GM21576 (cell line): Measurements from ENCODE around the gene UCN.
"Not testable (repeated sequence)": the region's sequence is repeated elsewhere in the genome, so short reads cannot be mapped to it uniquely, and the experiment has no call there.

Source experiments
- ATAC-seq: cut with Tn5 transposase; IDR thresholded peaks from one replicate; pipeline ENCODE4 v1.9.1; 2021; ENCODE audit warnings: mild to moderate bottlenecking, moderate library complexity; ENCODE audit not compliant: unreplicated experiment

UCN gene

GRCh38 chr2:27315122-27315521, 6.9 kb upstream of the UCN start:
- ATAC-seq, result no peak

DNA sequence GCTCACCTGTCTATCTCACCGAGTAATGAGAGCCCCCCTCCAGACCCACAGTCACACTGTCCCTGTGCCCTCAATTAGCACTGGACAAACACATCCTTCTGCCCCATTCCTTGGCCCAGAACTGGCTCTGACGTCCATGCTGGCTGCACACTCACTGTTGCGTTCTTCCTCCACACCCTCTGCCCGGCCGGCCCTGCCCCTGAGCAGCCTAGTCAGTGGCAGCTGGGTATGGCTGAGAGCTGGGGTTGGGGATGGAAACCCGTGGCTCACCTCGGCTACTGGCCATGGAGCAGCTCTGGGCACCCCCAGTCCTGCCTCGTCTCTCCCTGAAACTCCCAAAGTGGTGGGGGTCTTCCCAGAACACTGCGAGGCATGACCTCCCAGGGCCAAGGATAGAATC, 6.5 kb upstream of the UCN start:
- no peak for ATAC-seq

DNA sequence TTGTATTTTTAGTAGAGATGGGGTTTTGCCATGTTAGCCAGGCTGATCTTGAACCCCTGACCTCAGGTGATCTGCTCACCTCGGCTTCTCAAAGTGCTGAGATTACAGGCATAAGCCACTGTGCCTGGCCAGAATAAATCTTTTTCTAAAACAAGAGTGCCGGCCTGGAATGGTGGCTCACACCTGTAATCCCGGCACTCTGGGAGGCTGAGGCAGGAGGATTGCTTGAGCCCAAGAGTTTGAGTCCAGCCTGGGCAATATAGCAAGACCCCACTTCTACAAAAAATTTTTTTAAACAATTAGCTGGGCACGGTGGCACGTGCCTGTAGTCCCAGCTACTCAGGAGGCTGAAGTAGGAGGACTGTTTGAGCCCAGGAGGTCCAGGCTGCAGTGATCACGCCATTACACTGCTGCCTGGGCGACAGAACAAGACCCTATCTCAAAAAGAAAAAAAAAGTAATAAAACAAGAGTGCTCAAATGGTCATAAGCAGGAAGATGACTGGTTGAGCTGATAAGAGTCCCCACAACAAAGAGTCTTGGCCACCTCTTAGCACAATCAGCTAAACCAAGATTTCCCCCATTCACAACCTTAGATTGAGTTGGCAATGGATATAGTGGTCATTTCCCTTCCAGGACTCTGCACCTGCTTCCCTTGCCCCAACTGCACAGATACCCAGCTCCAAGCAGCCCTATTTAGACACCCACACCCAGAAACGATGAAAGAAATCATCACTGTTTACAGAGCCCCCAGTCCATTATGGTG, 5.8 kb upstream of the UCN start:
- no peak for ATAC-seq

- ATAC-seq, result no peak
Measured at GRCh38 chr2:27312152-27312551, 3.9 kb upstream of the UCN start.

- no peak for ATAC-seq
Measured at GRCh38 chr2:27309651-27310050, 1.4 kb upstream of the UCN start.

DNA sequence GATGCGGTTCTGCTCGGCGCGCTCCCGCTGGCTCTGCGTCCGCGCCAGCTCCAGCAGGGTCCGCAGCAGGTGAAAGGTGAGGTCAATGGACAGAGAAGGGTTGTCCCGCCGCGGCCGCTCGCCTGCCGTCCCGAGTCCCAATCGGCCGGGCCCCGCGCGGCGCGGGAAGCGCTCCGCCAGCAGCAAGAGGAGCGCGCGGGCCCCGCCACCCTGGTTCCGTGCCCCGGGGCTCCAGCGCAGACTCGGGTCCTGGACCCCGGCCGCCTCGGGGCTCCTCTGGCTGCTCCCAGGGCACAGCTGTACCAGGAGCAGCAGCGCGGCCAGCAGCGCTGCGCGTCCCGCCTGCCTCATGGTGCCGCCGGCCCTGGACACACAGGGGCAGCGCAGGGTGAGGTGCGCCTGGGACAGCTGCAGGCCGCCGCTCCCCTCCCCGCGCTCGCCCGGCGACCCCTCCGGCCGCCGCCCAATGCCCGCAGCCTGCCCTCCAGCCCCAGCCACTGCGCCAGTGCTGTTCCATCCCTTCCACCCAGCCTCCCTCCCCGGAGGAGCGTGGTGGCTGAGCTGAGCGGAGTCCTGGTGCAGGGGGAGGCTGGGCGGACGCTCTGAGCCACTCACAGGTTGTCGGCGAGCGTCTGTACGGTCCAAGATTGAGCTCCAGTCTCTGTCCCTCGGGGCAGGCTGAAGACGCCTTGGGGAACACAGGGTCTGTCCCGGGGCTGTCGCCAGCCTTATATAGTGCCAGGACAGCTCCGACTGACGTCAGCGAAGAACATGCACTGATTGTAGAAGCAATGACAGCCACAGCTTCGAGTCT, 493 bp downstream of the UCN start:
- no peak for ATAC-seq

- ATAC-seq, result no peak
Measured at GRCh38 chr2:27307287-27307544, 1.0 kb downstream of the UCN start.

DNA sequence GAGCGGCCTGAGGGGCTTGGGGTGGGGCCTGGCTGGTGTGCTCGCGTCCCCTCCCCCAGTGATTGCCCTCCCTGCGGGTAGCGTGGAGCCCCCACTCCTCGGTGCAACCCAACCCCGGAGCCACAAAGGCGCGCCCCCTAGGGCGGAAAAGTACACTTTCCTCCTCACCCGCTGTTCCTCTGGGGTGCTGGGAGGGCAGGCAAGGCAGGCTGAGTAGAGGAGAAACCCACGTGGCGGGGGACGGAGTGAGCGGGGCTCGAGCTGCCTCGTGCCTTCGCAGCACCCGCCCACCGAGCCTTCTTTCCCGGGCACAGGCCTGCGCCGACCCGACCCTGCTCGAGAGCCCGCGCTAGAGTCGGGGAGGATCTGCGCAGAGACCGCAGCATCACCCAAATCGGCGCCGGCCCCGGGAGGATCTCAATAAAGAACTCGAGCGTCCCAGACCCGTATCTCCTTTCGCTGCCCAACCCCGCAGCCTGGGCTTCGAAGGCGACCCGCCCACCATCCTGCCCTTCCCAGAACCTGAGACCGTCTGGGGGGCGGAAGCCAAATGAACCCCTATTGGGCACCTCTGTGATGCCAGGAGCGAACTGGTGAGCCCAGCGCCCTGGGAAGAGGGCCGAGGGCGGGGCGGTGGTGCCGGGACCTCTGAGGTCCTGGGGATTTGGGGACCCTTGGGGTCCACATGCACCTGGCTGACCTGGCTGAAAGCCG, 1.5 kb downstream of the UCN start:
- no peak for ATAC-seq

DNA sequence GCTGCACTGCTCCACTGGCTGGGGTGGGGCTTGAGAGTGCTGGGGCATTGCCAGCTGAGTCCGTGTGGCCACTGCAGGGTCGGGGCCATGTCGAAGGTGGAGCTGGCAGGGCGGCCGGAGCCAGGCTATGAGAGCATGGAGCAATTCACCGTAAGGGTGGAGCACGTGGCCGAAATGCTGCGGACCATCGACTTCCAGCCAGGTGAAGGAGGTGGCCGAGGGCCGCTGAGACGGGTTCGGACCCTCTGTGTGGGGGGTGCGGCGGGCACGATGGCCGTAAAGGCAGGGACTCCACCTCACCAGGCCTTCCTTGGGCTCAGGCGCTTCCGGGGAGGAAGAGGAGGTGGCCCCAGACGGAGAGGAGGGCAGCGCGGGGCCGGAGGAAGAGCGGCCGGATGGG, 2.1 kb downstream of the UCN start:
- ATAC-seq, result no peak

DNA sequence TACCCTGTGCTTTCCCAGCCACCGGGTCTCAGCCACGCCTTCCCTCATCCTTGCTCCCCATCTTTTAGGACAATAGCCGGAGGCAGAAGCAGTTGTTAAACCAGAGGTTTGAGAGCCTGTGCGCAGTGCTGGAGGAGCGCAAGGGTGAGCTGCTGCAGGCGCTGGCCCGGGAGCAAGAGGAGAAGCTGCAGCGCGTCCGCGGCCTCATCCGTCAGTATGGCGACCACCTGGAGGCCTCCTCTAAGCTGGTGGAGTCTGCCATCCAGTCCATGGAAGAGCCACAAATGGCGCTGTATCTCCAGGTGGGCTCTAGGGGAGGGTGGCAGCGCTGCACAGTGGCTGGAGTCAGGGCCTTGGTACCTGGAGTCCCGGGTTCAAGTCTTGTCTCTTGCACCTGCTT, 2.7 kb downstream of the UCN start:
- no peak for ATAC-seq

GRCh38 chr2:27304488-27305240, 3.6 kb downstream of the UCN start:
- ATAC-seq, result no peak

- ATAC-seq, result no peak
Measured at GRCh38 chr2:27303093-27304025, 4.9 kb downstream of the UCN start.

GRCh38 chr2:27300606-27301005, 7.6 kb downstream of the UCN start:
- ATAC-seq, result not testable (repeated sequence)

GRCh38 chr2:27298391-27299080, 9.7 kb downstream of the UCN start:
- no peak for ATAC-seq

DNA sequence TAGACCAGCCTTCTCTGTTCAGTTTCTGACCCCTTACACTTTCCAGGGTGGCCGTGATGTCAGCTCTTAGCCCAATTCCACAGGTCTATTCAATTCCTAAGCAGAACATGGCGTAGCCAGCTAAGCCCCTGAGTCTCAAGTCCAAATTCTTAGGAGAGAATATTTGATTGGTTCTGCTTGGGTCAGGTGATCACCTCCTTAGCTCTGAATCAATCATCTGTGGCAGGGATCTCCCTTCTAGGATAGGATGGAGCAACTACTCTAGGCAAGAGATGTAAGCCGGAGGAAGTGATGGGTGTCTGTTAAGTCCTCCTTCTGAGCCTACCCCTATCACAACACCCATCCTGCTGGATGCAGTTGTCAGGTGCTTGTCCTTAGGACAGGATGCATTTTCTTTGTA, 11.1 kb downstream of the UCN start:
- ATAC-seq, result no peak

DNA sequence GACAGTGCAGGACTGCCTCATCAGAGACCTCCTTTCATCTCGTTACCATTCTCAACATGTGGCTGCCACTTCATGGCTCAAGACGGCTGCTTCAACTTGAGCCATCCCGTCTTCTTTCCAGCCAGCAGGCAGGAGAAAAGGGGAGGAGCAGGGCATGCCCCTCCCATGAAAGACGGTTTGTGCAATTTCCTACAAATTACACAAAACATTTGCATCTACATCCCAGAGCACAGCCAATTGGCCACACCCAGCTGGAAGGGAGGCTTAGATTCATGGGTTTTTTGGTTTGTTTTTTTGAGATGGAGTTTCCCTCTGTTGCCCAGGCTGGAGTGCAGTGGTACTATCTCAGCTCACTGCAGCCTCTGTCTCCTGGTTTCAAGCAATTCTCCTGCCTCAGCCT, 11.8 kb downstream of the UCN start:
- ATAC-seq, result no peak

DNA sequence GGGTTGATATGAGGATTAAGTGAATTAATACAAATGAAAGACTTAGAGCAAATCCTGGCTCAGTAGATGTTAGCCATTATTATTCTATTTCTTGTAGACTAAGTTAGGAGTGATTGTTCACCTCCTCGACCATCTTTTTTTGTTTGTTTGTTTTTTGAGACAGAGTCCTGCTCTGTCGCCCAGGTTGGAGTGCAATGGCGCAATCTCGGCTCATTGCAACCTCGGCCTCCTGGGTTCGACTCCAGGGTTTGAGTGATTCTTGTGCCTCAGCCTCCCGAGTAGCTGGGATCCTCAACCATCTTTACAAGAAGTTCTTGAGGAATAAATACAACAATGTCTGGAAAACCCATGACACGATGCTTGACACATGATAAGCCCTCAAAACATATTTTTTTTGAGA, 13.3 kb downstream of the UCN start:
- ATAC-seq, result no peak

DNA sequence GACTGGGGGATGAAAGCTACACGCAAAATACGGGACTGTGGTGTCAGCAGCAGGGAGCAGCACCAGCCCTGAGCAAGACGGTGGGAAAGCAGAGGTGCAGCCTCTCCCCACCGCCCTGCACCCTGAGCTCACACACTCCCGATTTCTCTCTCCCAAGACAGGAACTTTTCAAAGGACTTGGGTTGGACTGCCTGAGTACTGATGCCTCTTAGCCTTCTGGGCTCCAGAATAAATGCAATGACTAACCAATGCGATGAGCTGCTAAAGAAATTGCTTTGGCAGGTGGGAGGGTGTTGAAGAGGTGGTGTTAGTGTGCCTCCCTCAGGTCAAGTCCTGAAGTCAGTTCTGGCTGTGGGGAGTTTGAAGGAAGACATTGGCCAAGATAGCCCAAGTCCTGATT, 16.4 kb downstream of the UCN start:
- no peak for ATAC-seq

DNA sequence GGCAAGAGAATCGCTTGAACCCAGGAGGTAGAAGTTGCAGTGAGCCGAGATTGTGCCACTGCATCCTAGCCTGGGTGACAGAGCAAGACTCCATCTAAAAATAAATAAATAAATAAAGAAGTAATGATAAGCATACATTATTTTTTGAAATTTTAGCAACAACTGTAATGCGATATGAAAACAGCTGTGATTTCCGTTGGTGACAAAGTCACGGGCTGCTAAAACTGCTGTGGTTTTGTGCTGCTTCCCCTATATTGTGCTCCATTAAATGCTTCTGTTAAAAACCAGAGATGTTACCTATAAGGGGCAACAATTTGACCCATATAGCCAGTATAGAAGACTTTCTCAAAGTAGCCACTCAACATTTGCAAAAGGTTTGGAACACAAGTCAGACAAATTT, 17.7 kb downstream of the UCN start:
- no peak for ATAC-seq

GRCh38 chr2:27288610-27289009, 19.6 kb downstream of the UCN start:
- no peak for ATAC-seq
